GM19351 (cell line): ENCODE data around the gene TBC1D2.
"Not testable (repeated sequence)": the region's sequence is repeated elsewhere in the genome, so short reads cannot be mapped to it uniquely, and the experiment has no call there.

ENCODE experiments used
- ATAC-seq: cut with Tn5 transposase; IDR thresholded peaks from one replicate; pipeline ENCODE4 v1.9.1; 2021; ENCODE audit warnings: mild to moderate bottlenecking, moderate library complexity; ENCODE audit not compliant: unreplicated experiment

The TBC1D2 gene

GRCh38 chr9:98174502-98174918 is 80.9 kb downstream of the TBC1D2 start:
- not testable (repeated sequence) for ATAC-seq

- ATAC-seq = no peak
Measured at GRCh38 chr9:98173181-98173580, 82.3 kb downstream of the TBC1D2 start.

DNA sequence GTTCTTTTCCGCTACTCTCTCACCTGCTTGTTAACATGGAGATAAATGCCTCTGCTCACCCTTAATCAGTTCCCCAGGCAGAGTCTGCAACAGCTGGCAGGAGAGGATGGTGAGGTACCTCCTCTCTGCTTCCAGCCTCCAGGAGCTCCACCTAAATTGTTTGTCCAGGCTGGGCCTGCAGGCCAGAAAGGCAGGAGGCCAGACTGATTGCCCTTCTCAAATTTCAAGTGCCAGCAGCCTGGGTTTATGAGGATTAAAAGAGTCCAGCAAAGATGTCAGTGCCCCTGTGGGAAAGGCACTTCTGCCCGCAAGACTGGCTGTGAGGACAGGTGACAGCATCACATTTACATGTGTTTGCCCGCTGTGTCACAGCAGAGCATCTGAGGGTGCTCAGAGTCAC is 82.8 kb downstream of the TBC1D2 start:
- ATAC-seq = no peak

GRCh38 chr9:98171176-98171925 is 84.1 kb downstream of the TBC1D2 start:
- no peak for ATAC-seq

DNA sequence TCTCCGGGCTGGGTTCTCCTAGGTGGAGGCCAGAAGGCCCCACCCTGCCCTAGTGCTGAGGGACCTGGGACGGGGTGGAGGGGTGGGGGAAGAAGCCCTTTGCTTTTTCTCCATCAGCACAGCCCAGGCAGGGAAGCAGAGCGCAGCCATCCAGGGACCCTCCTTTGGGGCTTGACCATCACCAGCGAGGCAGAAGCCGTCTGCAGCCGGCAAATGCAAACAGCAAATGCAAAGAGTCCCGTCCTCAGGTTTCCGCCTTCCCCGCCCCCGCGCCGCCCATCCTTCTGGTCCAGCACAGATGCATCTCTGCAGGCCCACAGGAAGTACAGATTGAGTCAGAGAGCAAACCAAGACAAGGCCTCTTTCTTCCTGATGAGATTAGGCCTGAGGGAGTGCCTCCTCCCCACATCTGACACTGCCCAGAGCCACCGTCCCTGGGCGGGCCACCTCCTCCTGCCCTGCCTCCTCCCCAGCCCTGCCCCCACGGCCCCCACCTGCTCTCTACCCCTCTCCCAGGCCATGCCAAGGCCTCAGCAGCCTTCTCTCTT is 86.4 kb downstream of the TBC1D2 start:
- peak; percentile 100 for ATAC-seq

GRCh38 chr9:98168153-98168780 is 87.2 kb downstream of the TBC1D2 start:
- ATAC-seq = no peak

DNA sequence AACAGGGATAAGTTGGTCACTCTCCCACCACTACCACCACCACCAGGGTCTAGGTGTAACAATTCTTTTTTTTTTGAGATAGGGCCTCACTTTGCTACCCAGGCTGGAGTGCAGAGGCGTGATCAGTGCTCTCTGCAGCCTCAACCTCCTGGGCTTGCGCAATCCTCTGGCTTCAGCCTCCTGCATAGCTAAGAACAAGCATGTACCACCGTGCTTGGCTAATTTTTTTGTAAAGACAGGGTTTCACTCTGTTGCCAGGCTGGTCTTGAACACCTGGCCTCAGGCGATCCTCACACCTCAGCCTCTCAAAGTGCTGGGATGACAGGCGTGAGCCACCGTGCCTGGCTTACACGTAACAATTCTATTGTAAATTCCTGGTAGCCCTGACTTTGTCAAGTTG is 90.5 kb downstream of the TBC1D2 start:
- no peak for ATAC-seq

DNA sequence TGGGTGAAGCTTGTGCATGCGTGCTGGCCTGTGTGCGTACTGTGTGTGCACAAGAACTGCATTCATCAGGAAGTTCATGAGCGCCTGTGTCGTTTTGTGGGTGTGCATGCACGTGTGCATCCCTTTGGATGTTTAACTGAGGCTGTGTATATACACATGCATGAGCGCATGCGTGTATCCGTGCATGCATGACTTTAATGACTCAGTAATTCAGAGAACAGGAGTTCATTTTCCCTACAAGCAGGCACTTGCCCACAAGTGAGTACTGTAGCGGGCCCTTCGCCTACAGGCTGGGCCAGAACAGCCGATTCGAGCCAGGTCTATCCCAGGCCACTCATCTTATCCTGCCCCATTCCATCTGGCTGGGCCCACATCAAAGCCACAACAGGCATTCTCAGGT is 92.8 kb downstream of the TBC1D2 start:
- no peak for ATAC-seq

- ATAC-seq = no peak
Measured at GRCh38 chr9:98161851-98162250, 93.6 kb downstream of the TBC1D2 start.

- ATAC-seq = no peak
Measured at GRCh38 chr9:98159790-98160189, 95.7 kb downstream of the TBC1D2 start.

- ATAC-seq = no peak
Measured at GRCh38 chr9:98159301-98159700, 96.1 kb downstream of the TBC1D2 start.

GRCh38 chr9:98158071-98158831 is 97.2 kb downstream of the TBC1D2 start:
- no peak for ATAC-seq

- no peak for ATAC-seq
Measured at GRCh38 chr9:98157372-98157771, 98.1 kb downstream of the TBC1D2 start.

DNA sequence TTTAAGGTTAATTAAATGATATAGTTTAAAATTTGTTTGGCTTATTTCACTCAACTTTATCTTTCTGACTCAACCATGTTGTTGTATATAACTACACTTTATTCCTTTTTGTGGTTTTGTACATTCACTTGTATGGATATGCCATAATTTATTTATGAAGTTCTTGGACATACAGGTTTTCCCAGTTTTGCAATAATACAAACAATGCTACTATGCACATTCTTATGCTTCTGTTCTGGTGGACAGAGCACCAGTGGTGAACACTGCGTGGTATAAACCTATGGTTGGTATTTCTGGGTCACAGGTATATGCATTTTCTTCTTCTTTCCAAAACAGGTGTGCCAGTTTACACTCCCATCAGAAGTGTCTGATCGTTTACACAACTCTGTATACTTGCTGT is 100.8 kb downstream of the TBC1D2 start:
- no peak for ATAC-seq

- no peak for ATAC-seq
Measured at GRCh38 chr9:98152526-98152925, 102.9 kb downstream of the TBC1D2 start.

GRCh38 chr9:98150721-98151120 is 104.7 kb downstream of the TBC1D2 start:
- ATAC-seq = no peak

GRCh38 chr9:98150164-98150563 is 105.3 kb downstream of the TBC1D2 start:
- ATAC-seq = no peak

GRCh38 chr9:98149422-98149821 is 106.0 kb downstream of the TBC1D2 start:
- ATAC-seq = no peak
